ENCODE data around the gene OR10G3. TPM values are rescaled to one million over a fixed set of nuclear protein-coding genes. Genes with fewer than 3 reads are reported as not detected.

Gene OR10G3
- total and polyA plus RNA-seq, 2 of the 13 experiments (the other 11 are each of a cell fraction or from before 2014, with no cell fraction given) = not detected

- TF ChIP-seq HNF1B (CRISPR knock-in tag; IDR thresholded peaks at IDR 0.05) (peak; percentile 45; the same call in 1 of the 2 replicates), YY1 (IDR thresholded peaks at IDR 0.05; ENCODE audit: insufficient read depth, insufficient replicate concordance, low read depth, low read length) (peak; percentile 73), ZNF431 (CRISPR knock-in tag; IDR thresholded peaks at IDR 0.05; ENCODE audit: borderline replicate concordance, low read depth) (no peak), PREB (CRISPR knock-in tag; IDR thresholded peaks at IDR 0.05) (no peak), ETV6 (CRISPR knock-in tag; conservative IDR thresholded peaks at IDR 0.05) (no peak), POLR2A (IDR thresholded peaks at IDR 0.05; ENCODE audit: insufficient read depth in 1 of 2, low read depth in 2 of 2, low read length in 2 of 2) (no peak), STAG1 (CRISPR knock-in tag; IDR thresholded peaks at IDR 0.05) (0 out of 2 replicates have a peak, but pooled peaks have one; percentile 9), SP1 (IDR thresholded peaks at IDR 0.05) (no peak), SP1 (CRISPR knock-in tag; IDR thresholded peaks at IDR 0.05) (no peak), PRDM15 (CRISPR knock-in tag; IDR thresholded peaks at IDR 0.05) (peak; percentile 98), NFYB (CRISPR knock-in tag; IDR thresholded peaks at IDR 0.05) (peak; percentile 32; the same call in 1 of the 2 replicates), FOXM1 (CRISPR knock-in tag; IDR thresholded peaks at IDR 0.05) (no peak)
- TF ChIP-seq, protein P1, sequence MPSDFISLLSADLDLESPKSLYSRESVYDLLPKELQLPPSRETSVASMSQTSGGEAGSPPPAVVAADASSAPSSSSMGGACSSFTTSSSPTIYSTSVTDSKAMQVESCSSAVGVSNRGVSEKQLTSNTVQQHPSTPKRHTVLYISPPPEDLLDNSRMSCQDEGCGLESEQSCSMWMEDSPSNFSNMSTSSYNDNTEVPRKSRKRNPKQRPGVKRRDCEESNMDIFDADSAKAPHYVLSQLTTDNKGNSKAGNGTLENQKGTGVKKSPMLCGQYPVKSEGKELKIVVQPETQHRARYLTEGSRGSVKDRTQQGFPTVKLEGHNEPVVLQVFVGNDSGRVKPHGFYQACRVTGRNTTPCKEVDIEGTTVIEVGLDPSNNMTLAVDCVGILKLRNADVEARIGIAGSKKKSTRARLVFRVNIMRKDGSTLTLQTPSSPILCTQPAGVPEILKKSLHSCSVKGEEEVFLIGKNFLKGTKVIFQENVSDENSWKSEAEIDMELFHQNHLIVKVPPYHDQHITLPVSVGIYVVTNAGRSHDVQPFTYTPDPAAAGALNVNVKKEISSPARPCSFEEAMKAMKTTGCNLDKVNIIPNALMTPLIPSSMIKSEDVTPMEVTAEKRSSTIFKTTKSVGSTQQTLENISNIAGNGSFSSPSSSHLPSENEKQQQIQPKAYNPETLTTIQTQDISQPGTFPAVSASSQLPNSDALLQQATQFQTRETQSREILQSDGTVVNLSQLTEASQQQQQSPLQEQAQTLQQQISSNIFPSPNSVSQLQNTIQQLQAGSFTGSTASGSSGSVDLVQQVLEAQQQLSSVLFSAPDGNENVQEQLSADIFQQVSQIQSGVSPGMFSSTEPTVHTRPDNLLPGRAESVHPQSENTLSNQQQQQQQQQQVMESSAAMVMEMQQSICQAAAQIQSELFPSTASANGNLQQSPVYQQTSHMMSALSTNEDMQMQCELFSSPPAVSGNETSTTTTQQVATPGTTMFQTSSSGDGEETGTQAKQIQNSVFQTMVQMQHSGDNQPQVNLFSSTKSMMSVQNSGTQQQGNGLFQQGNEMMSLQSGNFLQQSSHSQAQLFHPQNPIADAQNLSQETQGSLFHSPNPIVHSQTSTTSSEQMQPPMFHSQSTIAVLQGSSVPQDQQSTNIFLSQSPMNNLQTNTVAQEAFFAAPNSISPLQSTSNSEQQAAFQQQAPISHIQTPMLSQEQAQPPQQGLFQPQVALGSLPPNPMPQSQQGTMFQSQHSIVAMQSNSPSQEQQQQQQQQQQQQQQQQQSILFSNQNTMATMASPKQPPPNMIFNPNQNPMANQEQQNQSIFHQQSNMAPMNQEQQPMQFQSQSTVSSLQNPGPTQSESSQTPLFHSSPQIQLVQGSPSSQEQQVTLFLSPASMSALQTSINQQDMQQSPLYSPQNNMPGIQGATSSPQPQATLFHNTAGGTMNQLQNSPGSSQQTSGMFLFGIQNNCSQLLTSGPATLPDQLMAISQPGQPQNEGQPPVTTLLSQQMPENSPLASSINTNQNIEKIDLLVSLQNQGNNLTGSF (CRISPR knock-in tag; IDR thresholded peaks at IDR 0.05) = no peak
- TF ChIP-seq, protein P2, sequence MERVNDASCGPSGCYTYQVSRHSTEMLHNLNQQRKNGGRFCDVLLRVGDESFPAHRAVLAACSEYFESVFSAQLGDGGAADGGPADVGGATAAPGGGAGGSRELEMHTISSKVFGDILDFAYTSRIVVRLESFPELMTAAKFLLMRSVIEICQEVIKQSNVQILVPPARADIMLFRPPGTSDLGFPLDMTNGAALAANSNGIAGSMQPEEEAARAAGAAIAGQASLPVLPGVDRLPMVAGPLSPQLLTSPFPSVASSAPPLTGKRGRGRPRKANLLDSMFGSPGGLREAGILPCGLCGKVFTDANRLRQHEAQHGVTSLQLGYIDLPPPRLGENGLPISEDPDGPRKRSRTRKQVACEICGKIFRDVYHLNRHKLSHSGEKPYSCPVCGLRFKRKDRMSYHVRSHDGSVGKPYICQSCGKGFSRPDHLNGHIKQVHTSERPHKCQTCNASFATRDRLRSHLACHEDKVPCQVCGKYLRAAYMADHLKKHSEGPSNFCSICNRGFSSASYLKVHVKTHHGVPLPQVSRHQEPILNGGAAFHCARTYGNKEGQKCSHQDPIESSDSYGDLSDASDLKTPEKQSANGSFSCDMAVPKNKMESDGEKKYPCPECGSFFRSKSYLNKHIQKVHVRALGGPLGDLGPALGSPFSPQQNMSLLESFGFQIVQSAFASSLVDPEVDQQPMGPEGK (CRISPR knock-in tag; IDR thresholded peaks at IDR 0.05) = peak; percentile 87
These were observed 51.2 kb downstream of the OR10G3 start (continued) for GRCh38 chr14:21528381-21529348.

All from HepG2 (cell line).